Globus pallidus (tissue), 1 donor: ENCODE results near the gene MYH10.

Experiments used
- DNase-seq: peaks from one replicate; pipeline ENCODE4 v3.0.0-alpha.2; 2015; ENCODE audit warnings: low spot score

The MYH10 gene

DNA sequence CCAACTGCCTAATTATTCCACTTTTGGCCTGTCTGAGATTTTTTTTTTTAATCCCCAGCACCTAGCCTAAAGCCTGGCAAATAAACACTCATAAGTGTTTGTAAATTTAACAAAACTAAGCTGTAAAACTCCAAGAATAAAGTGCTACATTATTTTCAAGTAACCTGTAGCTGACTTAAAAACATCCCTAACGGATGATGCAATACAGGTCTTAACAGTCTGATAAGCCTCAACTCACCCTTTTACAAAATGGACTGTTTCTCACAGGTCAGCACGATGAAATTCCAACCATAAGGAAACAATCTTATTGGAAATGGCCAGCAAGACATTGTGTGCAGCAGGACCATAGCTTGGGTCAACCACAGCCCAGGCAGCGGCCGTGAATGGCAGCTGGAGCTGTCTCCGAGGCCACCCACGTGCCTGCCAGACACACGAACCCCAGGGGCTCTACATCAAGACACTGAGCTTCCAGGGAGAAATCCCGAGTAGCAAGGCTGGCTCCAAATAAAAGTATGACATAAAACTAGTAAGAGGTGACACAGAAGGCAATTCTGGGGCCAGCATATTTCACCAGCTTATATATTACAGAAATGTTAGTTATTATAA, 135.9 kb downstream of the MYH10 start:
- no peak for DNase-seq

DNA sequence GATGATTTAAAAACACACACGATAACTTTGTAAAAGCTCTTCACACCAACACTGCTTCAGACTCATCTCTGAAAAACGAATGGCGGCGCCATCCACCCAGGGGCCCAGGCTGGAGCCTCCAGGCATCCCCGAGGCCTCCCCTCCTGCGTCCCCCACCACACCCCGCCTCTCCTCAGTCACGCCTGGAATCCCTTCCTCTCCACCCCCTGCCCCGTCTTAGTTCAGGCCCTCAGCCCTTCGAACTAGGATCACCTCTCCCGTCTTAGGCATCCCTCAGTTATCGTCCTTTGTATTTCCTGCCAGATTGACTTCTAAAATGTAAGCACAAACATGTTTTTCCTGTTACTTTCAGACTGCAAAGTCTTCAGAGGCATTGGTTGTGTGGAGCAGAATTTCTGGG, 136.5 kb downstream of the MYH10 start:
- no peak for DNase-seq

DNA sequence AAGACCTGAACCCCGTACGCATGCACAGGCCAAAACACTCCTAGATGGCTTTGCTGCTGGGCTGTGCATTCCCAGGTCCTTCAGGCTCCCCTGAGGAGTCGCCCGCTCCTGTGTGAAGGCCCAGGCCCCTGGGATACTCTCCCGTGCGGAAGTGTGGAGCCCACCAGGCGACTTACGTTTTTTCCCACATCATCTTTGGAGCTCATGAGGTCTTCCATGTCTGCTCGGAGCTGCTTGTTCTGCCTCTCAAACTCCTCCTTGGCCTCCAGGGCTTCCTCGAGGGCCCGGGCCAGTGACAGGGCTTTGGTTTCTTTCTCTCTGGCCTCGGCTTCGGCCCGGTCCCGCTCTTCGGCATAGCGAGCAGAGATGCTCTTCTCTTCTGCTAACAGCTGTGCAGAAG, 138.4 kb downstream of the MYH10 start:
- no peak for DNase-seq

DNA sequence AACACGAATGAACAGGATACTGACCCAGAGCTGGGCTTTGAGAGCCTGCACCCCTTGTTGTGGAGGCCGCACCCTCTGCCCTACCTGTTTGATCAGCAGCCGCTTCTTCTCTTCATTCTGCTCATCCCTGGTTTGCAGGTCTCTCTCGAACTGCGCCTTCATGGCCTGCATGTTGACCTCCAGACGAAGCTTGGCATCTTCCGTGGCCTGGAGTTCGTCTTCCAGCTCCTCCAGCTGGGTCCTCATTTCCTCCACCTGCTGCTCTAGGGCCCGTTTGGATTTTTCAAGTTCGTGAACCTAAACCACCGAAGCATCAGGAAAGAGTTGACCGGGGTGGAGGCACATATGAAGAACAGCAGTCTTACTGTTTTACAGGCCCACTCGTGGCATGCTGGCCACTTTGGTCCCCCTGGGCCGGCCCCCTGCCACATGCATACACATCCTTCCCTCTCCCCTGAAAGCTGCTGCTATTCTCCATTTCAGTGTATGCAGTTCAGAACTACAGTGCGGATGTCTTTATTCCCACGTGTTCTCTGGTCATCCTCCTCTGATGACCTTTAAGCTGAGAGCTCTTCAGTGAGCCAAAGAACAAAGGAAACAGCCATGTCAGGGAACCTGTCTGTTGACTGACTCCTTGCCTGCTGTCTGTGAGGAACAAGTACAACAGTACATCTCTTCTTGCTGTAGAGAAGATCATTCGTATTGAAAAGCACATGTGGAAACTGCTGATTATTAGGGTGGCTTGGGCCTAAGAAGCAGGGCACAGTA, 140.1 kb downstream of the MYH10 start:
- DNase-seq, result no peak

DNA sequence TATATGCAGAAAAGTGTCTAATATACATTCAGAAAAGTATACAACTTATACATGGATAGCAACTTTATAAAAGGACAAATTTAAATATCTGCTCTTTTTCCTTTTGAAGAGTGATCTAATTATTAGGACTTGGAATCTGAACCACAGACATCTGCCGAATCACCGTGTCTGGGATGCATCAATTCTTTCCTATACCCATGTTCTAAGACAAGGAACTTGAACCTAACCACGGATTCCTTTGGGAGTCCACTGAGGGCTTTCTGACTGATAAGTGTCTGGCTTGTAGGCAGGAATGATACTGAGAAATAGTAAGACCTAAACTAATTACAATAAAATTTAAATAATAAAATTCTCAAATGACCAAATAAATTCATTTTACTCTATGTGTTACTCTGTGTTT, 140.7 kb downstream of the MYH10 start:
- no peak for DNase-seq

DNA sequence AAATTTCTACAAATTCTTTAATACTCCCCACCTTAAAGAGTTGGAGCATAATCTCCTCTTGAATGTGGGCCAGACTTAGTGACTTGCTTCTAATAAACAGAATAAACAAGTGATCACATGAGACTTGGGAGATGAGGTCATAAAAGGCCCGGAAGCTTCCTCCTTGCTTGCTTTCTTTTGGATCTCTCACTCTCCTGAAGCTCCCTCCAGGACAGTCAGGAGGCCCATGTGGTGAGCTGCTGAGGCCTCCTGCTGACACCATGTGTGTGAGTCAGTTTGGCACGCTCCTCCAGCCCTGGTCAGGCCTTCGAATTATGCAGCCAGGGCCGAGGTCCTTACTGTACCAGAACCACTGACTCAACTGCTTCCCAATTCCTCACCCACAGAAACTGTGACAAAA, 141.6 kb downstream of the MYH10 start:
- no peak for DNase-seq

DNA sequence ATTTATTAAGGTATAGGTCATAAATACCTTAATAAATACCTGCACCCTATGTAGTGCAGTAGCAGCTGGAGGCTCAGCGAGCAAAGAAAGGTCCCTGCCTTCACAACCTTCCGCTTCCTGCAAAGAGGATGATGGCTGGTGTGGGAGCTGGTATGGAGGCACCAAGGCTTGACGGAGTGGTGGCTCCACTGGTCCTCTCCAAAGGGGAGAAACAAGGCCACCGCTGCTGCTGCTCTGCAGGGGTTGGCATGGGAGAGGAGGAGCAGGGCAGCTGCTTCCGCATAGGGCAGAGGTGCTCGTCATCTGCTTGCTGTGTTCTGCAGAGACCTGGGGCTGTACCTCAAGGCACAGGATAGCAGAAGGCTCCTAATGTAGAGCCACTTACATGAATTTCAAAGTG, 142.0 kb downstream of the MYH10 start:
- no peak for DNase-seq

DNA sequence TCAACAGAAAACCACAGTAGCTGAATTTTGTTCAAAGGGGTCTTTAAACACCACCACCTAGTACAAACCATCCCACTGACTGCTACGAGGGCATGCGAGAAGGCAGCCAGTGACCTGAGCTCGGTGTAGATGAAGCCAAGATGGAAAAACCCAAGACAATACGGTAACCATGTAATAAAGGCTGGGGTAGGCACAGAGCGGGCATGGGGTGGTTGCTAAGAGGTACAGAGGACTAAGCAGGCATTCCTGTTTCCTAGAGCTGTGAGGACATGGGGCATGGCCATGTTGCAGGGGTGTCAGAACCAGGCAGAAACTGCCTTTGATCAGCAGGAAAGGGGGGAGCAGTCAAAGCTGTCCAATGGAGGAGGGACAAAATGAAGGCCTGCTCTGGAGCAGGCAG, 142.8 kb downstream of the MYH10 start:
- DNase-seq, result no peak

DNA sequence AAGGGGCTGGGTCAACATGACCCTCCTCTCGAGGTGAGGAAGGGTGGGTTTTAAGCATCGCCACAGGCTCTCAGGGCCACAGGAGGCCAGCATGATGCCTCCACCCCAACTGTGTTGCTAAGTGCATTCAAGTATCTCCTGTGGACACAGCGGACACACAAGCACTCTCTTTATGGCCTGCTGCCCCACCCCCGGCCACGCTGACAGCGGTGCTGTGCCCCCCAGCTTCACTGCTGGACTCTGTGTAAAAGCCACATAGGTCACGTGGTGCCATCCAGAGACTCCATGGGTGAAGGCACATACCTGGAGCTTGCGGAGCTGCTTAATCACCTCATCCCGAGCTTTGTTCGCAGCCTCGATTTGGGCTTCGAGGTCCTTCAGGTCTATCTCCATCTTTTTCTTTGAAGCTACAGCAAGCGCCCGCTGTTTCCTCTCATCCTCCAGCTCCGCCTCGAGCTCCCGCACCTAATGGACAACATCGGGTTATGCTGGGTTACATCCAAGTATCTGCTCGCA, 143.3 kb downstream of the MYH10 start:
- no peak for DNase-seq

DNA sequence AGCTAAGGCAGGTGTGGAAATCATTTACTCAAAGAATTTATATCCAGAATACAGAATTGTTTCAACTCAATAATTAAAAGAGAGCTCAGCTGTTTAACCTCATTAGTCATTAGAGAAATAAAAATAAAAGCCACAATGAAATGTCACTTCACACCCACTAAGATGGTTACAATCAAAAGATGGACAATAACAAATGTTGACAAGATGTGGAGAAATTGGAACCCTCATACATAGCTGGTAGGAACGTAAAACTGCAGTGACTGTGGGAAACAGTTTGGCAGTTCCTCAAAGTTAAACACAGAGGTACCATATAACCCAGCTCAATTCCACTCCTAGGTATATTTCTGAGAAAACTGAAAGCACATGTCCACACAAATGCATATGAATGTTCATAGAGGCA, 145.0 kb downstream of the MYH10 start:
- no peak for DNase-seq

DNA sequence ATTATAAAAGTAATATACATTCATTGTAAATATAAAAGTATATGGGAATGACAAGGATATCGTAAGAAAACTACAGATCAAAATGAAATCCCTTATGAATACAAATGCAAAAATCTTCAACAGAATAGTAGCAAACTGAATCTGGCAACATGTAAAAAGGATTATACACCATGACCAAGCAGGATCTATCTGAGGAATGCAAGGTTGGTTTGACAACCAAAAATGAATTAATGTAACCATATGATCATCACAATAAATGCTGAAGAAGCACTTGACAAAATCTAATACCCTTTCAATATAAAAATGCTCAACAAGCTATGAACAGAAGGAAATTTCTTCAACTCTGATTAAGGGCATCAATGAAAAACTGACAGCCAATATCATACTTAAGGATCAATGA, 146.1 kb downstream of the MYH10 start:
- no peak for DNase-seq

DNA sequence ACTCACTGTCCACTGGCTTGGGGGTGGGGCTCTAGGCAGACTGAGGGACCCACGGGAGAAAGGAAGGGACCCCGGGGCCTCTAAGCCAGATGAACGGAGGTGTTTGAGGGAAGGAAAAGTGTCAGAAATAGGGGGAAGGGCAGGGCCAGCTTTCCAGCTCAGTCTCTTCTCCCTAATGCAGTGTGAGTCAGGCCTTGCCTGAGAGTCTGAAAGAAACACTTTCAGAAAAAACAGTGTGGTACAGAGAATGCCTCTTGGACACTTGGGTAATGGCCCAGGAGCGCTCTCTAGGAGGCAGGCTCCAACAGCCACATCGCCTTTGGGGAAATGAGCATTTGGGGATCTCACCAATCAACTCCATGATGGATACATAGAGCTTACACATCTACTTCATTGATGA, 148.0 kb downstream of the MYH10 start:
- DNase-seq, result peak; percentile 11

DNA sequence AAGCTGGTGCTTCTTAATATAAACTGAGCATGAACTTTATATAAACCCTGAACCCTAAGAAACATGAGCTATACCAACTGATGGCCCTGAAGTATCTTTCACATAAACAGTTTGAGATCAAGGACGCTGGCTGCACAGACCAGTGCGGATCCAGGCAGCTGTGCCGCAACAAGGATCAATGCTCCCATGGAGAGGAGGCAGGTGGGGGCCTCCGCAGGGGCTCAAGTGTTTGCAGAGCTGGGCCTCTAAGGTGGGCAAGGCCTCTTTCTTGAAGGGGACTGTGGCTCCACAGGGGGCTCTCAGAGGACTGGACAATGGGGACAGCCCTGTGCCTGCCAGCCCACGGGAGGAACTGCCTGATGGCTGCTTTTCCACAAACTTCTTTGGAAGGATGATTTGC, 148.8 kb downstream of the MYH10 start:
- DNase-seq, result no peak

DNA sequence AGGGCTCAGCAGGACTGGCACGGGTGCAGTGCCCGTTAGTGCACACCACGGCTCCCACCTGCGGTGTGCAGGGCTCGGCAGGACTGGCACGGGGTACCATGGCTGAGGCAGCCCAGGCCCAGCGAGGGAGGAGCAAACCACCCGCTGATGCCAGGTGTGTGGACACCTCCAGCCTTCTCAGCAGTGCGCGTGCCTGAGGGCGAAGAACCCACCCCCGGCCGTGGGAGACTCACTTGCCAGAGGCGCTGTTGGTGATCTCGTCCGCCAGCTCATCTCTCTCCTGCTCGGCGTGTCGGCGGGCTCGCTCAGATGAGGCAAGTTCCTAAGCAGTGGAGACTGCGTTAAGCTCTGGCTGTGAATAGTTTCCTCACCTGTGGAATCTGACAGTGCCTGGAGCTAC, 149.4 kb downstream of the MYH10 start:
- no peak for DNase-seq

DNA sequence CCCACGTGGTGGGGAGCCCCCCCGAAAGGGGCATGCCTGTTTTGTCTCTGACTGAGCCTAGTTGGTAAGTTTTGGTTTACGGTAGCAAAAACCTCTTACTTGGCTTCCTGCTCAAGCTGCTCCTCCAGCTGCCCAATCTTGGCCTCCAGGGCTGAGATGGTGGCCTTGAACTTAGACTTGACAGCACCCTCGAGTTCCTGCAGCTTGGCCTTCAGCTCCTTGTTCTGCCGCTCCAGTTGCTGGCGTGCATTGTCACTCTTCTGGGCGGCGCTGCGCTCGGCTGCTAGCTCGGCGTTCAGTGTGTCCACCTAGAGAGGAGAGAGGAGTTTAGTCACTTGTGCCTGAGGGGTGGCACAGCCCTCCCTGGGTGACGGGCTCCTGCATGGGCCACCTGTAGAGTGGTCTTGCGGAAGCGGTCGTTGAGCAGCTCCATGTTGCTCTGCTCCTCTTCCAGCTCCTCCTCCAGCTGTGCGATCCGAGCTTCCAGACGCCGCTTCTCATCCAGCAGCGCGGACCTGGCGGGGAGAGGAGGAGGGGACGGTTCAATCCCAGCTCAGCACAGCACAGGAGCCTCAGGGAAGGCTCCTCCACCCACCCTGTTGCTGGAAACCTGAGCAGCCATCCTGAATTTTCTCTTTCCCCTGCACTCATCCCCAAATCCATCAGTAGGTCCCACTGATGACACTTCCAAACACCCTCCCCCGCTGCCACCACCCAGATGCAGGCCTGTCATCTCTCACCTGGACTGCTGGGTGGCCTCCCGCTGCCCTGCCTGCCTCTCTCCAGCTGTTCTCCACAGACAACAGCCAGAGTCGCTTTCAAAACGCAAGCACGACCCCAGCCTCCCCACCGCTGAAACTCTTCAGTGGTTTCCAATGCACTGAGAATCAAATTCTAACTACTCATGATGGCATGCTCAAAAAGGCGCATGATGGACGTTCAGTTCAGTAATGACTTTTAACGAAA, 150.2 kb downstream of the MYH10 start:
- DNase-seq, result no peak

DNA sequence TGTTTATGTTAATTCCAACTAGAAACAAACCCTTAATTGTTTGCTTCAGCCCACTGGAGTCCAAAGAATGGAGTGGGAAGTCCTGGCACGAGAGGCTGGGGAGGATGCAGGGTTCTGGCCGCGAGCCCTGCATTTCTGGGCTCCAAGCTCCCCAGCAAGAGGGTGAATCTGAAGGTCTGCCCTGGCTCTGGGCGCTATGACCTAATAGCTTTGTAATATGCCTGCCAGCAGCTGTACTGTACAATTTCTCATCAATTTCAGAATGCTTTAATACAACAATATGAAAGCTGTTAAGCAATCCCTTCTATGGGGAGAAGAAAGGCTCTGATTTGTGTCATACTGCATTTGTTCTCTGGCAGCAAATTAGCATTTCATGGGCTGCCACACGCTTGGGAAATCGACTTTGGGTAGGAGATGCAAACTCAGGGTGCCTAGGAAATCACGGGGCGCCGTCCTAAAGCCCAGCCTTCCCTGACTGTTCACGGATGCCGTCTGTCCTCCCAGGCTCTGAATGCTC, 151.0 kb downstream of the MYH10 start:
- DNase-seq, result peak; percentile 95

DNA sequence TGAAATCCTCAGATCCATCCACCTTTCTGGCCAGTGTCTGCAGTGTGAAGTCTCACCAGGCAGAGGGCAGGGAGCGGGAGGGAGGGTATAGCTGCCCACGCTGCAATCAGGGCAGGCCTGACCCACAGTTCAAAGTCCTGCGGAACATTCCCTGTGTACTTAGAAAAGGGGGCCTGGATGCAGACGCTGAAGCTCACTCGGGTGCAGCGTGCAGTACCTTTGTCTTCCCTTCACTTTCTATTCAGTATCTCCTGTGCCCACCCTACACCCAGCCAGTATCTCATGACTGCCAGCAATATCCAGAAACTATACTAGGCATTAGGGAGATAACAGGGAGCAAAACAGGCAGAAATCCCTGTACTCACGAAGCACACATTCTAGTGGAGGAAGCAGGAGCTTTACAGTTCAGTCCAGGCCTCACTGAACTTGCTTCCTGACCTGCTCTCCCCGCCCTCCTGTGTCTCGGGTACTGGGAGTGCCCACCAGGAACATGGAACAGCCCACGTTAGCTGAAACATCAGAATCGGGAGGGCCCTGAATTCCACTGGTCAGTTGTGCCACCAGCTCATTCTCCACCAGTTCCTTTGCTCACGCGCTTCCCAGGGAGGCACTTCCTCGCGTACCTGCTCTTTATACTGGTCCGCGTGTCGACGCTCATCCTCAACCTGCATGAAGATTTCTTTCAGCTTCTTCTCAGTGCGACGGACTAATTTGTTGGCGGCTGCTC, 152.6 kb downstream of the MYH10 start:
- DNase-seq, result no peak

DNA sequence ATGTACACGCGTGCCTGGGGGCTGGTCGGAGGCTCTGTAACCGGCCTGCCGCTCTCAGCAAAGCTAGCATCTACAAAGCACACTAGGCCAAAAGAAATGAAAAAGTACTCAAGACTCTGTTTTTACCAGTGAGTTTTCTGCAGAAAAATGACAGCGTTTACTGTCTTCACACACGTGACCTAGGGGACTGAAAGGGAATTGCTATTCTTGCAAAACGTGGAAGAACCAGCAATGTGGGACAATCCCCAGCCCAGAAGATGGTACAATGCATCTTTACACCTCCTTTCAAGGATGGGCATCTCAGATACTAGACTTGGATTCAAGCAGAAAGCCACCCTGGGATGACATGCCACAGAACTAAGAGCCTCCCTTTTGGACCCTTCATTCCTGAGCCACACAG, 153.4 kb downstream of the MYH10 start:
- DNase-seq, result no peak

DNA sequence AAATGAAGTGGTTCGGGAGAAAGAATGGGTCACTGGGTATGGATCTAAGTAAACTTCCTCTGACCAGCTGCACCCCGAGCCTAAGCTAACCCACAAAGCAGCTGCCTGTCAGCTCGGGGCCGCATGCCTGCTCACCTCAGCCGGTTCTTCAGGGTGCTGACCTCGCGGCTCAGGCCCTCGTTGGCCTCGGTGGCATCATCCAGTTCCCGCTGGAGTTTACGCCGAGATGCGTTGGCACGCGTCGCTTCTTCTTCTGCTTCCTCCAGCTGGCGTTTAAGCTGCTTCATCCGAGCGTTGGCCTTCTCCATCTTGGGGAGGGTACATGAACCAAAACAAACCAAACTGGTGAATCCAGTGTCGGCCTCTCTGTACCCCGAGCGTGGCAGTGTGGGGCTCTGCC, 153.8 kb downstream of the MYH10 start:
- no peak for DNase-seq

DNA sequence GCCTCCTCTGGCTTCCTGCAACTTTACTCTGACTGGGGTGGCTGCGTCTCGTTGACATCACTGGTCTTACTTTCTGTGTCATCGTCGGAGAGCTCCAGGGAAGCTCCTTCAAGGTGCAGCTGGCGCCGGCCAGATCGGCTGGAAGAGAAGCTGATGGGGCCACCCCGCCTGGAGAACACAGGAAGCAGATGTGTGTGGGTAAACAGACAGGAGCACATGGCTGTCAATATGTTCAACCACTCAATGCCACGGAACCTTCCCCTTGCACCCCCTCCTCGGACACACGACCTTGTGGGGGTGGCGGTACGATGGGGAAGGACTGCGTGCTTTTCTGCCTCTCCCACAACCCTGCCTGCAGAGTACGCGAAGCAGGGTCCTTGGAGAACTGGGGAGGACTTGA, 154.7 kb downstream of the MYH10 start:
- DNase-seq, result no peak

DNA sequence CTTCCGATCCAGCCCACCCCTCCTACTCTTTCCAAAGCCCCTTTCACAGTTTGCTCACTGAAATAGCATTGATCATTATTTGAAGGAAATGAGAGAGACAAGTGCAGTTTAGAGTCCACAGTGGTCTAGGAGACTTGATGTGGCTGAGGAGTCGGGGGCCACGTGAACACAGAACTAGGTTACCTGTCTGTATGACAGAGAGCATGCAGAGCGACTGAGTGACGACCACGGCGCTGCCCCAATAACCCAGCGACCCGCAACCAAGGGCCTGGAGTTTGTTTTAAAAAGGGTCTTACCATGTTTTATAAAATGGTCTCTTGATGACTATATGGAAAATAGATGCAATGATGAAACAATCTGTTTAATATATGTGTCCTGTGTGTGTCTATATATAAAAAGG, 155.3 kb downstream of the MYH10 start:
- no peak for DNase-seq

DNA sequence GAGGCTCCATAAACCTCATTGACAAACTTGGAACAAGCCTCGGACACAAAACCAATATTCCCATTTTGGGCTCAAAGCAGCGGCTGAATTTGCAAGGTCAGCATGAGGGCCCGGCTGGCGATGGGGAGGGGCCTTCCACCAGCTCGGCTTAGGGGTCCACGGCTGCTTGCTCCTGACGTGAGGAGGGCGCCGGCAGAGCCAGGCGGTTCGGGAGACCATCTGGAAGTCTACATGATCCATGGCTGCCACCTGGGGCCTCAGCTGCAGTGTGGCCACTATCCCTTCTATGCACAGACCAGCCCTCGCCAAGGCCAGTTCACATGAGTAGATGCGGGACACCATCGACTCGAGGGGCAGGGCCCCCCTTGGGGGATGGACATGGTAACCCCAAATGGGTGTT, 155.7 kb downstream of the MYH10 start:
- no peak for DNase-seq
